Activated T-helper 1 cell treated with anti-CD3 and anti-CD28 coated beads, Interleukin-2, amount 50 U/mL, for 16 hours (primary cell): ENCODE results near the gene GOLGA3.
"Not testable (repeated sequence)": the region's sequence is repeated elsewhere in the genome, so short reads cannot be mapped to it uniquely, and the experiment has no call there.

Experiments
- DNase-seq, 2 donors: peaks; one replicate each; pipeline ENCODE4 v3.0.0-alpha.2; 2020; ENCODE audit warnings: low read depth in 1 of 2, low spot score in 1 of 2

The GOLGA3 gene

GRCh38 chr12:132781938-132782337 lies 46.7 kb downstream of the GOLGA3 start:
- DNase-seq: no peak

GRCh38 chr12:132779781-132780353 lies 48.8 kb downstream of the GOLGA3 start:
- DNase-seq: no peak

GRCh38 chr12:132777614-132778013 lies 51.1 kb downstream of the GOLGA3 start:
- DNase-seq: no peak

DNA sequence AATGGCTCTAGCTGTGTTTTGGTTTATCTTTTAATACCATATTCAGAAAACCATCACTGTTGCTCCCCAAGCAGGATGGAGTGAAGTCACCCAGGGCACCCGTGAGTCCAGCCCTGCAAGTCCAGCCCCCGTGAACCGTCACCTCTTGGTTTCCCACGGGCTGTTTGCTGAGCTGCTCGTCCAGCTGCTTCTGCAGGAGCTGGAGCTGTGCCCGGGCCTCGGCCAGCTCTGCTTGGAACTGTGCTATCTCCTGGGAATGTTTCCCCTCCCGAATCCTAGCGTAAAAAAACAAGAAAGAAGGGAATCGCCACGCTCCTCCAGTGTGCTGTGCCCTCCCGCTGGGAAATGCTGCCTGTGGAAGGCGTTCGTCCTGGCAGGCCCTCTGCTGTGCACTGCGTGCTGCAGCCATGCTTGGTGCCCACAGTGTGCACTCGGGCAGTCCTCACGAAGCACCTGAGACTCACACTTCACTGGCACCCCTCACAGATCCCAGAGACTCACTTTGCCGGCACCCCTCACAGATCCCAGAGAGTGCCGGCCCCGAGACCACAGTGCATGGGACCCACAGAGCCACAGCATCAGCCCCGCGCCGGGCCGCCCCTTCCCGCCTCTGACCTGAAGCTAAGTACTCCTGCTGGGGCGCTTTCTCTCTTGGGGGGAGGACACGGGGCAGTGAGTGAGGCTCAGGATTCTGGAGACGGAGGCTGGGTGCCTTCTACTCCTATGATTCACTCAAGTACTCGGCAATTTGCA lies 51.7 kb downstream of the GOLGA3 start:
- DNase-seq: no peak

- not testable (repeated sequence) for DNase-seq
Measured at GRCh38 chr12:132776230-132776625, 52.4 kb downstream of the GOLGA3 start.

DNA sequence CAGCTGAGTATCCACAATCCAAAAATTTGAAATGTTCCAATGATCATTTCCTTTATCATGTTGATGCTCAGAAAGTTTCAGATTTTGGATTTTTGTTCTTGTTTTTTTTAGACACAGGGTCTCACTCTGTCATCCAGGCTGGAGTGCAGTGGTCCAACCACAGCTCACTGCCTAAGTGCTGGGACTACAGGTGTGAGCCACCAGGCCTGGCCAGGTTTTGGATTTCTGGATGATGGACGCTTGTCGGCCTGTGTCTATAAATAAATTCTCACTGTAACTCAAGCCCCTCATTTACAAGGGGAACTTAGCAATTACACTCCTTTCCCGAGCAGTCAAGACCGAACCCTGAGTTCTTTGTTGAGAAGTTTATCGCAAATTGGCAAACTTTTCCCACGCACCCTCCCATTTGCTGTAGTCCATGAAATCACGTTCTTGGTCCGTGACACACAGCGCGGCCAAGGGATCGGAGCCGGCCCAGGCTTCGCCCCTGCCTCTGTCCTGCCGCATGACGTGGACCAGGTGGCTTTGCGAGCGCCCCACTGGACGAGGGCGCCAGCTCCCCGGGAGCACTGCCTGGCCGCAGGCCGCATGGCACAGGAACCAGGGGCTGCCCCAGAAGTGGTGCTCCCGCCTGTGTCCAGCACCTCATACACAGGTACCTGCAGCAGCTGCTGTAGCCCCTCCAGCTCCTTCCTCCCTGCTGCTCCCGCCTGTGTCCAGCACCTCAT lies 53.0 kb downstream of the GOLGA3 start:
- DNase-seq: no peak

GRCh38 chr12:132774646-132775275 lies 53.9 kb downstream of the GOLGA3 start:
- DNase-seq: no peak

GRCh38 chr12:132774159-132774558 lies 54.5 kb downstream of the GOLGA3 start:
- no peak for DNase-seq

GRCh38 chr12:132773077-132773955 lies 55.4 kb downstream of the GOLGA3 start:
- no peak for DNase-seq

DNA sequence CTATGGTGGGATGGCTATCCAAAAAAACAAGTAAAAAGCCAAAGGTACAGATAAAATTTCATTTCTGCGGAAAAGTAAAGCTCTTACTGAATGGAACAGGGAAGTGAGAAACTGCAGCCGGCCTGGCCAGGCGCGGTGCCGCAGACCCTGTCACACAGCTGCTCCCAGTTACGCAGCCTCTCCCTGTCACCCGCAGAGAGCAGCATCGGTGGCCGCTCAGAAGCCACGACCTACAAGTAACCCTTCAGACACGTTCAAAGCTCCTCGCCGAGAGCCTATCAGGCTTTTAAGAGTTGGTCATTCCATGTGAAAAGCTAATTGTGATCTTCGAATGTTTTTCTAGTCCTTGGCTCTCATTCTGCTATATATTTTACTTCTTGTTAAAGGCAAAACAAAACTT lies 56.1 kb downstream of the GOLGA3 start:
- DNase-seq: no peak

GRCh38 chr12:132771126-132771838 lies 57.4 kb downstream of the GOLGA3 start:
- peak in 1 of 2 donors; percentile 15 for DNase-seq

DNA sequence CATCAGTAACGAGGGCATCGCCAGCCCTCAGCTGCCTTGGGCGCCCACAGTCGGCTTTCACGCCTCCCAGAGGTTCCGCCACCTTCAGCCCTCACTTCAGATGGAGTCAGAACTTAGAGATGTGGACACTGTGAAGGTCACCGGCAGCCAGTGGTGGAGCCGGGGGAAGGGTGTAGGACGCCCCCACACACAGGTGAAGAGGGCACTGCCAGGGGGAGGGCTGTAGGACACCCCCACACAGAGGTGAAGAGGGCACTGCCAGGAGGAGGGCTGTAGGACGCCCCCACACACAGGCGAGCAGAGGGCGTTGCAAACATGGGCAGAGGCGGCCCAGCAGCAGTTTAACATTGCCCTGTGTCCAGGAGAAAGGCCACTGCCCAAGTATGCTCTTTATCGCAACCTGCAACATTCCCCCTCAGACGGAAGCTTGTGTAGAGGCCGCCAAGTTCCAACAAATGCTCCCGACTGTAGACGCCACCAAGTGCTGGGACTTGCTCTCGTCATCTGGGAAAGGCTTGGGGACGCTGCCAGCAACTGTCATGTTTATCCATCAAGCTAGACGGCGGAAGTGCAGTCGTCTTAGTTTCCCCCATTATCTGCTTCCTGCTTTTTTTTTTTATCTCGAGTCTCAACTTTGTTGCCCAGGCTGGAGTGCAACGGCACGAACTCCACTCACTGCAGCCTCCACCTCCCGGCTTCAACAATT lies 62.1 kb downstream of the GOLGA3 start:
- no peak for DNase-seq

DNA sequence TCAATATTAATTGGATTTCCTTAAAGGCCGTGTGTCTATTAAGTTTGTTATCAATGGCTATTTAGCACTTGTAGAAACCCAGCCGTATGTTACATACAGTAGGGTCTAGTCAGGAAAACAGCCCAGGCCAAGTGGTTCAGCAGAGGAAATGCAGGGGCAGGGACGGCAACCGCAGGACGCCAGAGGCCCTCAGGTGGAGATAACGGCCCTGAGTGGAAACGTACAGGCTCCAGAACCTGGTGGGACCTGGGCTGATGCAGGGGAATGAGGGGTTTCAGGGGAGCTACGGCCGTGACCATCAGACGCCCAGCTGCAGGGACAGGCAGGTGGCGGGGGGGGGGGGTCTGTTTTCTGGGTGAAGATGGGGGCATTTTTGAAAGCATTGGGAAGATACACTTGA lies 63.3 kb downstream of the GOLGA3 start:
- no peak for DNase-seq

GRCh38 chr12:132764231-132764630 lies 64.4 kb downstream of the GOLGA3 start:
- no peak for DNase-seq

DNA sequence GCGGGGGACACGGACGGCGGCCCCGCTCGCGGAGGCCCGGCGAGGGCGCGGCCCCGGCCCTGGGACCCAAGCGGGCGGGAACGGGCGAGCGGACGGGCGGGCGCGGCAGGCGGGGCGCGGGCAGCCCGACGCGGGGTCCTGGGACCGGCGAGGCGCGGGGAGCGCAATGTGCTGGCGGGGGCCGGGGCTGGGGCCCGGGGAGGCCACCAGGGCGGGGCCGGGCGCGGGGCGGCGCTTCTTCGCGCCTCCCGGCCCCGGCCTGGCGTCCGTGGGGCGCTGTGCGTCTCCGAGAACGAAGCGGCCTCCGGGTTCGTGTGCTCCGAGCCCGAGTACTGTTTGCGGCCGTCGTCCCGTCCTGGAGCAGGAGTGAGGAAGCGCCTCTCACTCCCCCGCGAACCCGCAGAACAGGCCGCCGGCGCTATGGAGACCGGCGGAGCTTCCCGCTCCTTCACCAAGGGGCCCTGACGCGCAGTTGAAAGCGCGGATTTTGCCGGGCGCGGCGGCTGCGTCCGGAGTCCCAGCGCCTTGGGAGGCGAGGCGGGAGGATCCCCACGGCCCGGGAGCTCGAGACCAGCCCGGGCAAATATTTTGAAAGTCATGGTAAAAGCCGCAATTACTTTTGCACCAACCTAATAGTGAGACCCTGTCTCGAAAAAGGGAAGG lies 66.6 kb downstream of the GOLGA3 start:
- DNase-seq: peak; percentile 67 to 79

DNA sequence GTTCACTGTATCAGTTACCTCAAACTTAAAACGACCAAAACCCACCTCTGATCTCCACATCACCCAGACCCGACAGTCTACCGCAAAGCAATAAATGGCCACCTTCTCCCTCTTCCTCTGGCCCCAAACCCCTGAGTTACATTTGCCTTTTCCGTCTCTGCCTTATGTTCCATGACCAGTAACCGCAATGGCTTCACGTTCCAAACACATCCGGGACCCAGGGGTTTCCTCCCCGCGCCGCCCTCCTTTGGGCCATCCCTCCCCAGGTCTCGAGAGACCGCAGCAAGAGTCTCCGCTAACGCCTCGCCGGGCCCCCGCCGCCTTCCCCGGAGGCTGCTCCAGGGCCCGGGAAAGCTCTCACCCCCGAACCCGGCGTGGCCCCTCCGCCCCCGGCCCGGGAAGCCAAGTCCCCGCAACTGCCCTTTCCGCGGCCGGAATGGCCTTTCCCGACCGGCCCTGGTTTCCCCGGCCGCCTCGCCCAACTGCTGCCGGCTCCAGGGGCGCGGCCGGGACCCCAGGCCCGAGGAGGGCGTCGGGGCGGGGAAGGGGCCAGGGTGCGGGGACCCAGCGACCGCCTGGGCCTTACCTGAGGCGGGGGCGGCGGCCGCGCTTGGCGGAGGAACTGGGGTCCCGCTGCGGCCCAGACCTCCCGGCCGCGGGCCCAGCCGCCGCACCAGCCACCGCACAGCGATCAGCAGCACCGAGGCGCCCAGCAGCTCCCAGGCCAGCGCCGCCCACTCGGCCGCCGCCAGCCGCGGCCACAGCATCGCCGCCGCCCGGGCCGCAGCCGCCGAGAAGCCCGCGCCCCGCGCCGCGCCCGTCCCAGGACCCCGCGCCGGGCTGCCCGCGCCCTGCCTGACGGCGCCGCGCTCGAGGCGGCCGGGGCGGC lies 67.4 kb downstream of the GOLGA3 start, which contains the start of gene ANKLE2:
Gene ANKLE2 (minus strand): TSS at position 801 of the 889 bp plus-strand sequence. CDS start 34 bp downstream, at position 767.
- peak; percentile 30 to 54 for DNase-seq

GRCh38 chr12:132759359-132759758 lies 69.3 kb downstream of the GOLGA3 start:
- no peak for DNase-seq

GRCh38 chr12:132758825-132759224 lies 69.8 kb downstream of the GOLGA3 start:
- not testable (repeated sequence) for DNase-seq
